ENCODE data around the gene ACAD10.
"Not testable (repeated sequence)": the region's sequence is repeated elsewhere in the genome, so short reads cannot be mapped to it uniquely, and the experiment has no call there.

Gene ACAD10
- 22.9 to 53.5 (median 43.2) reads per million in 4 experiments for total RNA-seq

DNA sequence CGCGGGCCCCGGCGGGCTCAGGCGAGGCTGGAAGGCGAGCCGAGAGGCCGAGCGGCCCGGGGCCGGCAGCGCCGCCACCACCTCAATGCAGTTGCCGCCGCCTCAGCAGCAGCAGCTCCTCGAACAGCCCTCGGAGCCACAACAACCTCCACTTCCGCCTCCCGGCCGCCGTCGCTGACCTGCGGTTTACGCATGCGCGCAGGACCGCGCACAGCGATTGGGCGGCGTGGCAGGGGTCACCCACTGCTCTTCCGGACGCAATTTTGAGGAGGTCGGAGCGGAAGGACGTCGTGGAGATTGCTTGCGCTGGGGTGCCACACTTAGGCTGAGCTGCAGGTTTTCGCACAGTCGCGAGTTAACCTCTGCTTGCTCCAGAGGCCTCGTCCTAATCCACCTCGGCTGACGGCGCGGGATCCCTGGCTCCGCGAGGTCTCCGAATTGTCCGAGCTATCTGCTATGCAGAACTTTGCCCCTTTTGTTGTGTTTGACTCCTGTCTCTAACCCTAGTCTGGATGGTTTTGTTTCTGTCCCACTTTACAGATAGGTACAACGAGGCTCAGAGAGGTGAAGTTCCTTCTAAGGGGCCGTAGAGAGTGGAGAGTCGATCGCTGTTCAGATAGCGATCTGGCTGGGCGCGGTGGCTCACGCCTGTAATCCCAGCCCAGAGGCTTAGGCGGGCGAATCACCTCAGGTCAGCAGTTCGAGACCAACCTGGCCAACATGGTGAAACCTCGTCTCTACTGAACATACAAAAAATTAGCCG lies at the start of gene ACAD10, which contains the start of gene BRAP:
TSS of gene ACAD10 (plus strand) at position 243 of the 763 bp plus-strand sequence. CDS start 6,657 bp downstream, outside the sequence.
TSS of gene BRAP (minus strand) at position 146 of the 763 bp plus-strand sequence. CDS start 164 bp downstream, outside the sequence.
- DNase-seq, result peak; percentile 87

DNA sequence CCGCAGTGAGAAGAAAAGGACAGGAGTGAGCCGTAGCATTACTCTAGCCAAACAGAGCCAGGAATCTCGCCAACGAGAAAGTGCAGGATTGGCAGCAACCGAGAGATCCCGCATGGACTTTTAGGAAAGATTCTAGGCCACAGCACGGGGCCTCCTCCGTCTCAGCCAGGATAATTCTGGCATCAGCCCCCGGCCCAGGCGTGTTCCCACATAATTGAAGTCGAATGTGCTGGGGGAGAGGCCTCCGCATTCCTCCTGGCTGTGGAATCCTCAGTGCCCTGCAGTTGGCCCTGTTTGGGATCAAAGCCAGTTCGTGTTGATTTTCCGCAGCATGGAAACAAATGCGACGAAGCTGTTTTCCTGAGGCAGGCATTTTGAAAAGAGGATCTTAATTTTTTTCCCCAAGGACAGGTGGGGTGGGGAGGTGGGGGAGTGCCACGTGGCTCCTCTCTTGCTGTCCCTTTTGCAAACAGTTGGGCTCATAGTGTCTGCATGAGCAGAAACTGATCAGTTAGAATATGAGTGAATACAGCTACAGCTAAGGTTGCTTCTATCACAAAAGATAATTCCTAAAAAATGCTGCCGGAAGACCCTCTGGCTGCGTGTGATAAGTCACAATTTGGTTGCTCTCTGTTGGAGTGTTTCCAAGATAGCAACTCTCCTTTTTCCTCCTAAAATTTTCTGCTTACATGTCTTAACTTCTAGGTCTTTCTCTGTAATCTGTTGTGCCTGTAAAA lies 49.5 kb upstream of the ACAD10 start:
- DNase-seq, result no peak

DNA sequence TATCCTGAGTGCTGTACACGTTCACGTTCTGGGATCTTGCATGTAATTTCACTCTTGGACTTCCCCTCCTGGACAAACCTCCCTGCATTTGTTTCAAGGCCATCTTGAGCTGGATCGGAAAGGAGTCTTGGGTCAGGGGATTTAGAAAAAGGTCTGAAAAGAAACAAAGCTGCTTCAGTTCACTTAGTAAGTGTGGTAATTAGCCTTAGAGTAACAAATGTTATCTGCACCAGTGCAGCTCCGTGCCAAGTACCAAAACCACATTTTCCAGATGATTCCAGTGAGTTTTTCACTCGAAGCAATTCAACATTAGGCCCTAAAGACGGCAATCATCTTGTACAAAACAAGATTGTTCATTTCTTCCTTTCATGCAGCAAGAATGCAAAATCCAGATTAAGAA lies 47.3 kb upstream of the ACAD10 start:
- DNase-seq, result no peak

- DNase-seq, result no peak
Observed at GRCh38 chr12:111640506-111640905, 45.3 kb upstream of the ACAD10 start.

GRCh38 chr12:111642681-111643426 lies 43.0 kb upstream of the ACAD10 start:
- no peak for DNase-seq

DNA sequence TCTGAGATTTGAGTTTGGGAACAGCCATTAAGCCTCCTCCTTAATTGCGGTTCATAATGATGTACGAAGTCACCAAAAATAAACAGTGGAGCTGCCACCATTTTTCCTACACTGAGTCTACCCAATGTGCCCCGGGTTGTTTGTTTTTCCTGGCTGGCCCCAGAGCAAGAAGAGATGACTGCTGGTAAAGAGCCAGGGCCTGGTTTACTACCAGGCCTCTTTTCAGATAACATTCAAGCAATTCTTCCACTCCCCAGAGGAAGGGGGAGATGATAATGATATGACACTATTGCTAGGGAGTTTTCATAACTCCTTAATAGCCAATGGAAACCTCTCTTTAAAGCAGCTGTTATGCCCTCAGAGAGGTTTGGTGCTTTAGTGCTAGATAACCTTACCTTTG lies 42.4 kb upstream of the ACAD10 start:
- no peak for DNase-seq

- DNase-seq, result no peak
Observed at GRCh38 chr12:111645433-111645832, 40.4 kb upstream of the ACAD10 start.

GRCh38 chr12:111650912-111651311 lies 34.9 kb upstream of the ACAD10 start:
- DNase-seq, result no peak

- not testable (repeated sequence) for DNase-seq
Observed at GRCh38 chr12:111652530-111652929, 33.3 kb upstream of the ACAD10 start.

DNA sequence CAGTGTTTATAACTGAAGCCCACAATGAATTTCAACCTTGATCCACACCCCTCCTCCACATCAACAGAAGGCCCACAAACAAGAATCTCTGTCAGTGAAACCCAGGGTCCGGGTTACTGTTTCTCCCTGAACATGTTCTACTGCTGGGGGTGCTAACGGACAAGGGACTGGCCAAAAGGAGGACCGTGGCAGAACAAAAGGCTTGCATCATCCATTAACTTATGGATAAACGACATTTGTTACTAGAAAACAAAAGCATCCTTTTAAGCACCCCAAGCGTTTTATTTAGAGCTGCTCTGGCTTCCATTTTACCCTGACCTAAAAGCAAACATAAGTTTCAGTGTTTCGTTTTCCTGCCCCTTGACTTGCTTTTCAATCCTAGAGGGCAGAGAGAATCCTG lies 32.3 kb upstream of the ACAD10 start:
- DNase-seq, result no peak

DNA sequence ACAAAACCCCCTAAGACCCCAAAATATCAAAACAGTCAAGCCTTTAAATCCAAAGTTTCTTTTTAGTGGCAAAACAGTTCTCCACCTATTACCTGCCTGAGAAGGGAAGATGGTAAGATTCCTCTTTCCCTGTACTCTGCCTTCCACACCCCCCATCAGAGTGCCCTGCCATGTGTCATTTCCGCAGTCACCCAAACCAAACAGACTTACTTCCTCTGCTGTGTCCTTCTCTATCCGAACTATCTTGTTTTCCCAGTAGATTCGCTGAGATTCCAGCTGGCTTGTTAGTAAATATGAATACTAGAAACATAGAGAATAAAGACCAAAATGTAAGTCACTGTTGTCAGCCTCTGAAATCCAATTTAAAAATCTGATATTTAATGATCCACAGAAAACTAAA lies 30.5 kb upstream of the ACAD10 start:
- DNase-seq, result no peak

- no peak for DNase-seq
Observed at GRCh38 chr12:111656016-111656415, 29.8 kb upstream of the ACAD10 start.

DNA sequence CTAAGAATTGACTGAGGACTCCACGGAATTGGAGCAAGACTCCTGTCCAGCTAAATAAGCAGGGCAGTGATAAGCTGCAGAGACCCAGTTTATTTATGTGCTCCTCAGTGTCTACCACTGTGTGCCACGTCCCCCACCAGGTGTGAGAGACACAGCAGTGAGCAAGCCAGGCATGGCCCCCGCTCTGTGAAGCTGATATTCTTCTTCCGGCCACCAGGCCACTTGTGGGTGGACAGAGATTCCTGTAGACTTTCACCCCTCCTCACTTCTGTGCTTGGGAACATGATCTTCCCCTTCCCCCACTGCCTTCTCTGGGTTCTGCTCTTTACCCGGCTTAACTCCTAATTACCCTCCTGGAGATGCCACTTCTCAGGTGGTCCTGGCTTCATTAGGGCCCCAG lies 21.4 kb upstream of the ACAD10 start:
- no peak for DNase-seq

DNA sequence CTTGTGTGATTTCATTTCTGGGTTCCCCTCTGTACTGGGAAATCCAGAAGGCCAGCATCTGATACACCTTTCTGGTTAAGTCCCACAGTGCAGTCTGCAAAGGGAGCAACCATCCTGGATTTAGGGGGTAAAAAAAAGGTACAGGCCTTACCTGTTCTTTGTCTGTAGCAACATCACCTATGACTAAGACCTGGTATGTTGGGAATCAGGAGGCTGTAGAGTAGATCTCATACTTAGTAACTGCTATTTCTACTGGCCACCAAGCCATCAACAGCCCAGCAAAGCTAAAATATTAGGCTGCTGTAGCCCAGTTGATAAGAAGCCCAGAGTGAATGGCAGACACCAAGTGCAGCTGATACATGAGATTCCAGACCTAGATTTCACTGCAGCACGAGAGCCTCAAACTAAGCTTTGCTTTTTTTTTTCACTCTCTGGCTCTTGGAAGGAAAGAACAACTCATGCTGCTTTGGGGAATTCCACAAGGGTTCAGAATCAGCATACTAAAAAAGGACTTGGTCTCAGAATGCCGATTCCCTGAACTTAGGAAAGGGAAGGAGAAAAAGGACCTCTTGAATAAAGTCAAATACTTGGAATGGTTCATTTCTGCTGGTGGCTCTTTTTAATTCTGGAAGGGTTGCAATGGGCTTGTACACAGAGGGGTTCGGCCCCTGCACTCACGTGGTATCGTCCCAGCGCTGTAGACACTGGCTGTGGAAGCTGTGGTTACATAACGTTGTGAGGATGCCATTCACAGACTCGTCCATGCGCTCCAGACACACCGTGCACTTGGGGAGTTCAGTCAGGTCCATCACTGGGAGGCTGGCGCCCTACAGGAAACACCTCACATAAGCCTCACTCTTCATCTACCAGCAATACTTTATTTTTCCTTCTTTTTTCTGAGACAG lies 20.6 kb upstream of the ACAD10 start:
- DNase-seq, result no peak

DNA sequence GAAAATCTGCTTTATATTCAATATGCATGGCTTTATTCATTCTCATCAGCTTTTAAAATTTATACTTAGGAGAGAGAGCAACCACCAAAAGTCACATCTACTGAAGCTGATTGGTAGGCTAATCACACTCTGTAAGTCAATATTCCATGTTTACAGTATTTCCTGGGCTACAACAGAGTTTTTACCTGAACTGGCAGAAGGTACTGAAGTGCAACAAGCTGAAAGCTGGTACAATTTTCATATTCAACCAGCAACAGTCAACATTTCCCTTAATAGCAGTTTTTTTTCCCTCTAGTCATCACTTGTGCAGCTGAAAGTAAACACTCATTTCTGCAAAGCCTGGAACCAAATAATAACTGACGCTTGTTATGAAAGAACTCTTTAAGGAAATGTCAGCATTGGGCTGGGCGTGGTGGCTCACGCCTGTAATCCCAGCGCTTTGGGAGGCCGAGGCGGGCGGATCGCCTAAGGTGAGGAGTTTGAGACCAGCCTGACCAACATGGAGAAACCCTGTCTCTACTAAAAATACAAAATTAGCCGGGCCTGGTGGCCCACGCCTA lies 13.0 kb upstream of the ACAD10 start:
- DNase-seq, result no peak

- DNase-seq, result no peak
Observed at GRCh38 chr12:111673503-111673902, 12.3 kb upstream of the ACAD10 start.

DNA sequence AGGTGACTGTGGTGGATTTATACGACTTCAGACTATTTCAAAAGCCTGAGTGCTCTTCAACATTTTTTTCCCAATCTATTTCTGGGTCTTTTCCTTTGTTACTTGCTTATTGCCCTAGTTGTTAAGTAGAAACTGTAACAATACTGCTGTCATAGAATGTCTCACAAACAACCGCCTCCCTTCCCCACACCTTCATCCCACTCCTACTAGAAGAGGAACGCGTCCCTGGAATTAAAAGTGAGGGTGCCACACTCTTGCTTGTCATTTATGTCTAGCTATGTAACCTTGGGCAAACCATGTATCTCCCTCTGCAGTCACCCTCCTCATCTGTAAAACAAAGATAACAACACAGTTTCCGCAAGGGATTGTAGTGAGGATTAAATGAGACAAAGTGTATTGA lies 8.7 kb upstream of the ACAD10 start:
- no peak for DNase-seq

DNA sequence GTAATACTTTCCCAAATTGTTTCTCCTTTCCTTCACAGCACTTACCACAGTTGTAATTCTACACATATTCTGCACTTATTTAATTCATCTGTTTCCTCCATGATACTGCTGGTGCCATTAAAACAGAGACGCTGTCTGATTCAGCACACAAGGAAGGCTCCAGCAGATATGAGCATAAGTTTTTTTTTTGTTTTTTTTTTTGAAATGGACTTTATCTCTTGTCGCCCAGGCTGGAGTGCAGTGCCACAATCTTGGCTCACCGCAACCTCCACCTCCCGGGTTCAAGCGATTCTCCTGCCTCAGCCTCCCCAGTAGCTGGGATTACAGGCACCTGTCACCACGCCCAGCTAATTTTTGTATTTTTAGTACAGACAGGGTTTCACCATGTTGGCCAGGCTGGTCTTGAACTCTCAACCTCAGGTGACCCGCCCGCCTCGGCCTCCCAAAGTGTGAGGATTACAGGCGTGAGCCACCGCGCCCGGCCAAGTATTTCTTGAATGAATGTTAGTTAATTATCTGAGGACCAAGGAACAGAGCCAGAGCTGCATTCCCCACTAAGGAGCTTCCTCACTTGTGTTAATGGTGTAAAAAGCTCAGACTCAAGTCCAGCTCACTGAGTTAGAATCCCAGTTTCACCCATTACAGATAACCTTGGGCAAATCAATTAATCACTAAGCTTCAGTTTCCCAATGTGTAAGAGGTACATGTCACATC lies 1.2 kb upstream of the ACAD10 start:
- DNase-seq, result not testable (repeated sequence)

DNA sequence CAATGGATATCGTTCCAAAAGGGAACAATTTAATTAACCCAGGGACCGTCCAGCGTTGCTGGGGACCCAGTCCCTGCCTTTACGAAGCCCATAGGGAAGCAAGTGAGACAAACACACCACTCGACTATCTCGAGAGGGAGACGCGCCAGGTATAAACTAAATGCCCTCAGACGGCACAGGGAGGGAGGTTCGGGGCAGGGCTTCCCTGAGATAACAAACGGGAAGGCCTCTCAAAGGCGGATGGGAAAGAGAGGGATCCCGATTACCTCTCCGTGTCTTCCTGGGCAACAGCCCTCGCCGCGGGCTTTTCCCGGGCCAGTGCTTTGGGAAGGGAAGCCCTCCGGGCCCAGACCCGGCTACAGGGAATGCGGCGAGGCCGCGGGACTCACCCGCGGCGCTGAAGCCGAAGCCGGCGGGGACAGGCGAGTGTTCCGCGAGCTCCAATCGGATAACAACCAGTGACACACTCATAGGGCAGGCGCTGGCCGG lies 487 bp upstream of the ACAD10 start:
- DNase-seq, result no peak

DNA sequence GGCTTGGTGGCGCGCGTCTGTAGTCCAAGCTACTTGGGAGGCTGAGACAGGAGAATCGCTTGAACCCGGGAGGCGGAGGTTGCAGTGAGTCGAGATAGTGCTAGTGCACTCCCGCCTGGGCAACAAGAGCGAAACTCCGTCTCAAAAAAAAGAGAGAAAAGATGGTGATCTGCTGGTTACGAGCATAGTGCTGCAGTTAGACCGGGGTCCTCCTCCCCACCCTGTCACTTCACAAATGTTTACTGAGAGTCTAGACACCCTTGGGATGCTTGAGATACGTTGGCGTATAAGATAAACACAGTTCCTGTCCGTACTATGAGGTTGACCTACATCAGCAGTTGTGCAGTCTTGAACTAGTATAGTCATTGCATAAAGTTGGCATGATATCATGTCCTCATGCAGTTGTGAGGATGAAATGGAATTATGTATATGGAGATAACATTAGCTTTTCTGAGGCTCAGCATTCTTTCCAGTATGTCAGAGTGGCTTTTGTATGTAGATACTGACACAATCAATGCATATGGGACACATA lies 787 bp downstream of the ACAD10 start:
- no peak for DNase-seq

DNA sequence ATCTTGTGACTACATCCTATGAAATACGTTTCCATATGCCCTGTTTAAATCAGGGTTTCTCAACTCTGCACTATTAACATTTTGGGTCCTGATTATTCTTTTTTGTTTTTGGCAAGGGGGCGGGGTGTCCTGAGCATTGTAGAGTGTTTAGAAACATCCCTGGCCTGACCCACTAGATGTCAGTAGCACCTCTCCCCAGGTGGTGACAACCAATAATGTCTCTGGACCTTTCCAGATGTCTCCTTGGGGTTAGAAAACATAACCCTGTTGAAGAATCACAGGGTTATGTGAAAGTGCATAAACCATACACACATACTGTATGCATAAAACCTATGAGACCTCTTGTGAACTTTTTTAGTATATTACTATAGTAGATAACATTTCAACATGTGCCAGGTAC lies 1.4 kb downstream of the ACAD10 start:
- DNase-seq, result no peak
